Suprapubic skin (tissue), 4 donors: ENCODE results near the gene RMI1.

ENCODE experiments used
- CTCF ChIP-seq, 2 donors: fragments of 200-600 bp in 1 of 2; fragments of 450-650 bp in 1 of 2; sonication (generic) in 1 of 2; IDR thresholded peaks; one replicate each; pipeline ENCODE4 v1.5.1; 2016 to 2019; ENCODE audit warnings: antibody characterized with exemption in 2 of 2, mild to moderate bottlenecking in 1 of 2, moderate library complexity in 1 of 2
- EP300 ChIP-seq: sonication (generic); formaldehyde crosslinking; IDR thresholded peaks from one replicate; pipeline ENCODE4 v1.6.1; 2017; ENCODE audit warnings: antibody characterized with exemption
- POLR2A ChIP-seq, 2 donors: fragments of 450-650 bp; IDR thresholded peaks; one replicate each; pipeline ENCODE4 v1.6.1; 2017; ENCODE audit warnings: antibody characterized with exemption in 2 of 2, mild to moderate bottlenecking in 2 of 2, moderate library complexity in 2 of 2
- POLR2AphosphoS5 ChIP-seq, 3 donors: sonication (generic); formaldehyde crosslinking; IDR thresholded peaks; one replicate each; pipeline ENCODE4 v1.6.1; 2017; ENCODE audit warnings: antibody characterized with exemption in 3 of 3

GRCh38 chr9:83972286-83972685 is 8.3 kb upstream of the RMI1 start:
- TF ChIP-seq CTCF (IDR thresholded peaks at IDR 0.05) (no peak), POLR2AphosphoS5 (IDR thresholded peaks at IDR 0.05) (no peak), POLR2A (IDR thresholded peaks at IDR 0.05) (no peak), EP300 (no peak)
